HepG2 (cell line): ENCODE measurements around the gene SLC28A1. TPM values are rescaled to one million over a fixed set of nuclear protein-coding genes. Genes with fewer than 3 reads are reported as not detected.

ENCODE experiments used
- ATAC-seq: fragments of 200-7000 bp; cut with Tn5 transposase; 3 replicates; pipeline ENCODE4 v1.9.1; 2020; ENCODE audit warnings: mild to moderate bottlenecking, moderate library complexity
- BruUV-seq: library from RNA; stranded (reverse); fragments of 400-500 nt; replicated peaks from 2 replicates; lab custom pipeline; 2021; lab: Mats Ljungman, UMichigan
- CTCF ChIA-PET: fragments of 300-600 bp; formaldehyde crosslinking; extraction: SDS; loops from one replicate; lab custom pipeline; 2021; ENCODE audit warnings: low total read pairs, inconsistent platforms, low intra/inter-chr PET ratio; lab: Yijun Ruan, JAX
- POLR2A ChIA-PET: fragments of 350-600 bp; sonication (Branson Sonifier 250); formaldehyde crosslinking; loops from one replicate; lab custom pipeline; 2020; ENCODE audit warnings: antibody characterized with exemption, inconsistent platforms; lab: Yijun Ruan, JAX
- DNase-seq: peaks from one replicate; pipeline ENCODE4 v3.0.0-alpha.2; 2015; ENCODE audit warnings: low spot score
- FAIRE-seq: peaks from 3 replicates; lab custom pipeline; 2011; peaks lifted over from hg19 to GRCh38; lab: Jason Lieb, UNC
- H2AFZ ChIP-seq: one replicate; pipeline ENCODE4 v1.6.1; 2011; ENCODE audit warnings: low read length, inconsistent platforms
- H3K27ac ChIP-seq: fragments of 300-600 bp; 3 replicates; pipeline ENCODE4 v1.8.0; 2011; ENCODE audit warnings: mixed run types, mild to moderate bottlenecking, mixed read lengths, low read length, inconsistent platforms; ENCODE audit not compliant: insufficient read depth; ENCODE audit errors: extremely low read length
- H3K27me3 ChIP-seq, 2 experiments: fragments of 200-600 bp in 1 of 2; 2 replicates in 1 of 2; 3 replicates in 1 of 2; pipeline versions ENCODE4 v1.6.0 to v1.8.0; 2011; ENCODE audit warnings: low read length in 2 of 2, mild to moderate bottlenecking in 2 of 2, moderate library complexity in 2 of 2, inconsistent platforms in 1 of 2; ENCODE audit not compliant: insufficient read depth in 2 of 2, control insufficient read depth in 1 of 2
- H3K36me3 ChIP-seq, 2 experiments: fragments of 200-600 bp in 1 of 2; replicated peaks in 1 of 2; 2 replicates in 1 of 2; 3 replicates in 1 of 2; pipeline versions ENCODE4 v1.5.1 to v1.8.0; 2011; ENCODE audit warnings: low read length in 2 of 2, inconsistent platforms in 1 of 2; ENCODE audit not compliant: insufficient read depth in 2 of 2, control insufficient read depth in 1 of 2
- H3K4me1 ChIP-seq: 2 replicates; pipeline ENCODE4 v1.5.1; 2012; ENCODE audit warnings: low read length, inconsistent platforms; ENCODE audit not compliant: insufficient read depth
- H3K4me2 ChIP-seq: 2 replicates; pipeline ENCODE4 v1.6.0; 2011; ENCODE audit warnings: low read depth, low read length, inconsistent platforms
- H3K4me3 ChIP-seq, 3 experiments: fragments of 200-600 bp in 1 of 3; sonication (generic), shearing (Covaris generic) in 1 of 3; replicated peaks in 1 of 3; 2 replicates each; pipeline ENCODE4 v1.5.1; 2011 to 2016; ENCODE audit warnings: low read length in 3 of 3, inconsistent platforms in 2 of 3, low read depth in 2 of 3, mild to moderate bottlenecking in 2 of 3, control low read depth in 1 of 3, mixed read lengths in 1 of 3; ENCODE audit not compliant: insufficient read depth in 1 of 3
- H3K79me2 ChIP-seq: one replicate; pipeline ENCODE4 v1.6.1; 2011; ENCODE audit warnings: low read length, inconsistent platforms; ENCODE audit not compliant: insufficient read depth
- H3K9ac ChIP-seq: 2 replicates; pipeline ENCODE4 v1.6.0; 2011; ENCODE audit warnings: mild to moderate bottlenecking, low read depth, low read length, inconsistent platforms; ENCODE audit not compliant: insufficient read depth
- H3K9me3 ChIP-seq: 2 replicates; pipeline ENCODE4 v1.5.1; 2012; ENCODE audit warnings: mild to moderate bottlenecking, low read length
- H4K20me1 ChIP-seq: 2 replicates; pipeline ENCODE4 v1.6.0; 2011; ENCODE audit warnings: inconsistent platforms, mild to moderate bottlenecking, low read length, moderate library complexity; ENCODE audit not compliant: insufficient read depth
- CCAR2 ChIP-seq: fragments of 200-400 bp; formaldehyde crosslinking; optimal IDR thresholded peaks from 2 replicates; pipeline ENCODE3; 2018; ENCODE audit warnings: low read depth, mild to moderate bottlenecking, low read length, moderate library complexity
- CHCHD3 ChIP-seq: sonication (generic); formaldehyde crosslinking; IDR thresholded peaks from 2 replicates; pipeline ENCODE4 v1.8.0; 2022; ENCODE audit warnings: mild to moderate bottlenecking, missing genetic modification reagents, moderate library complexity
- GLI4 ChIP-seq: sonication (generic); formaldehyde crosslinking; IDR thresholded peaks from 2 replicates; pipeline ENCODE4 v1.5.1; 2020; ENCODE audit warnings: missing genetic modification reagents, mild to moderate bottlenecking, moderate library complexity, borderline replicate concordance
- GLMP ChIP-seq: sonication (generic); formaldehyde crosslinking; IDR thresholded peaks from 2 replicates; pipeline ENCODE4 v1.9.0; 2021; ENCODE audit warnings: missing genetic modification reagents, mild to moderate bottlenecking, borderline replicate concordance
- POGZ ChIP-seq: sonication (generic); formaldehyde crosslinking; IDR thresholded peaks from 2 replicates; pipeline ENCODE4 v1.4.0; 2020; ENCODE audit warnings: mild to moderate bottlenecking, missing genetic modification reagents
- SP140L ChIP-seq: sonication (generic); formaldehyde crosslinking; IDR thresholded peaks from 2 replicates; pipeline ENCODE4 v1.4.0; 2020; ENCODE audit warnings: missing genetic modification reagents, borderline replicate concordance
- SP5 ChIP-seq: IDR thresholded peaks from 2 replicates; pipeline ENCODE4 v1.6.1; 2016; ENCODE audit warnings: low read depth, borderline replicate concordance
- THYN1 ChIP-seq: sonication (generic); formaldehyde crosslinking; IDR thresholded peaks from 2 replicates; pipeline ENCODE4 v1.8.1; 2023; ENCODE audit warnings: low read depth, mild to moderate bottlenecking, moderate library complexity, missing genetic modification reagents, borderline replicate concordance
- ZNF577 ChIP-seq: sonication (generic); formaldehyde crosslinking; IDR thresholded peaks from 2 replicates; pipeline ENCODE4 v1.4.0; 2020; ENCODE audit warnings: mild to moderate bottlenecking, low read depth, missing genetic modification reagents, borderline replicate concordance
- ZNF644 ChIP-seq: IDR thresholded peaks from 2 replicates; pipeline ENCODE4 v1.6.1; 2016; ENCODE audit warnings: low read depth
- ZNF670 ChIP-seq: sonication (generic); formaldehyde crosslinking; IDR thresholded peaks from 2 replicates; pipeline ENCODE4 v1.8.0; 2022; ENCODE audit warnings: mild to moderate bottlenecking, missing genetic modification reagents, borderline replicate concordance
- ZNF781 ChIP-seq: sonication (generic); formaldehyde crosslinking; IDR thresholded peaks from 2 replicates; pipeline ENCODE4 v1.5.1; 2020; ENCODE audit warnings: borderline replicate concordance, mild to moderate bottlenecking, missing genetic modification reagents; ENCODE audit errors: not compliant biosample characterization
- WGBS: methylation state at CpG from one replicate; pipeline ENCODE4 v1.1.6; 2017; ENCODE audit warnings: low lambda C conversion rate; 5-methylcytosine and 5-hydroxymethylcytosine counted together
- in situ Hi-C: cut with HindIII; loops from 2 replicates; pipeline ENCODE4 v1.10.0; 2017; ENCODE audit warnings: low pct_unique_long_range_greater_than_20kb; ENCODE audit not compliant: extremely low pct_ligation_motif_present
- intact Hi-C: fragments of 100-400 bp; cut with micrococcal nuclease; formaldehyde crosslinking; loops from one replicate; pipeline ENCODE4 v1.10.0; 2022; ENCODE audit not compliant: unreplicated experiment
- polyA plus RNA-seq, 8 experiments: library from polyadenylated mRNA; depleted of rRNA in 3 of 8; stranded (reverse) in 7 of 8; unstranded in 1 of 8; fragments of >200 nt; fragmentation: Illumina TruSeq in 4 of 8; extraction: Trizol in 4 of 8; gene quantifications; 2 replicates each; pipeline versions ENCODE4 v1.2.1 to v1.2.3, GENCODE V29; 2011 to 2016; ENCODE audit warnings: low read depth in 4 of 8, missing spikeins in 1 of 8, mixed read lengths in 1 of 8; ENCODE audit not compliant: insufficient read depth in 1 of 8
- total RNA-seq, 5 experiments: library from RNA; depleted of rRNA; stranded (reverse); fragments of >200 nt; fragmentation: Illumina TruSeq; extraction: Trizol; gene quantifications; 2 replicates each; pipeline ENCODE4 v1.2.3, GENCODE V29; 2016; ENCODE audit warnings: low read depth in 1 of 5
- TF ChIP-seq, protein P1 (sequence below): sonication (generic); formaldehyde crosslinking; IDR thresholded peaks from 2 replicates; pipeline ENCODE4 v1.4.0; 2020; ENCODE audit warnings: missing genetic modification reagents

Gene SLC28A1
- total and polyA plus RNA-seq, 2 of the 13 experiments (the other 11 are each of a cell fraction or from before 2014, with no cell fraction given), result 0.31 to 5.8 TPM

DNA sequence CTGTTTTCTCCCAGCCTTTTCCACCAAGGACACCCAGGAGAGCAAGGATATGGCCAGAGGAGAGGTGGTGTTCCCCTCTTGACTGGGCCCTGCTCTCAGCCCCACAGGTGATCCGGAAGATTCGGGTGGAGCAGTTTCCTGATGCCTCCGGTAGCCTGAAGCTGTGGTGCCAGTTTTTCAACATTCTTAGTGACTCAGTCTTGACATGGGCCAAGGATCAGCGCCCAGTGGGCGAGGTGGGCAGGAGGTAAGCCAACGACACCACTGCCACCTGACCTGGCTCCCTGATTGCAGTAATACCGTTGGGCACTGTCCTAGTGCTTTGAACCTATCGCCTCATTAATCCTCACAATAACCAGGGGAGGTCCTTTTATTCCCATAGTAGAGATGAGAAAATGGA lies 25.3 kb upstream of the SLC28A1 start:
- Histone ChIP-seq H3K4me3 (no peak overlapping the region), H2AFZ (no peak overlapping the region), H3K4me2 (no peak overlapping the region), H3K79me2 (no peaks in the 10 kb centered on the region)
- DNase-seq (no peak), ATAC-seq (no peak)
- CTCF ChIA-PET, result no interaction called here
- POLR2A ChIA-PET, result no interaction called here
- no peak for TF ChIP-seq SP140L (CRISPR knock-in tag)
- TF ChIP-seq, protein P1, sequence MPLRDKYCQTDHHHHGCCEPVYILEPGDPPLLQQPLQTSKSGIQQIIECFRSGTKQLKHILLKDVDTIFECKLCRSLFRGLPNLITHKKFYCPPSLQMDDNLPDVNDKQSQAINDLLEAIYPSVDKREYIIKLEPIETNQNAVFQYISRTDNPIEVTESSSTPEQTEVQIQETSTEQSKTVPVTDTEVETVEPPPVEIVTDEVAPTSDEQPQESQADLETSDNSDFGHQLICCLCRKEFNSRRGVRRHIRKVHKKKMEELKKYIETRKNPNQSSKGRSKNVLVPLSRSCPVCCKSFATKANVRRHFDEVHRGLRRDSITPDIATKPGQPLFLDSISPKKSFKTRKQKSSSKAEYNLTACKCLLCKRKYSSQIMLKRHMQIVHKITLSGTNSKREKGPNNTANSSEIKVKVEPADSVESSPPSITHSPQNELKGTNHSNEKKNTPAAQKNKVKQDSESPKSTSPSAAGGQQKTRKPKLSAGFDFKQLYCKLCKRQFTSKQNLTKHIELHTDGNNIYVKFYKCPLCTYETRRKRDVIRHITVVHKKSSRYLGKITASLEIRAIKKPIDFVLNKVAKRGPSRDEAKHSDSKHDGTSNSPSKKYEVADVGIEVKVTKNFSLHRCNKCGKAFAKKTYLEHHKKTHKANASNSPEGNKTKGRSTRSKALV (CRISPR knock-in tag), result no peak
- TF ChIP-seq GLI4 (CRISPR knock-in tag), result no peak
- TF ChIP-seq ZNF644 (CRISPR knock-in tag), result no peak
- TF ChIP-seq ZNF781 (CRISPR knock-in tag), result no peak
- no peak for TF ChIP-seq POGZ (CRISPR knock-in tag)
- no peak for TF ChIP-seq SP5 (CRISPR knock-in tag)
- TF ChIP-seq CCAR2, result no peak
- no peak for TF ChIP-seq THYN1 (CRISPR knock-in tag)
- TF ChIP-seq ZNF670 (CRISPR knock-in tag), result no peak
- TF ChIP-seq ZNF577 (CRISPR knock-in tag), result no peak
- TF ChIP-seq GLMP (CRISPR knock-in tag), result no peak
- TF ChIP-seq CHCHD3 (CRISPR knock-in tag), result no peak
- TF ChIP-seq, all 625 proteins: peak for 0
- intact Hi-C loops (no loop called here), in situ Hi-C loops (no loop called here)
- Histone ChIP-seq H3K9ac (no peak overlapping the region), H3K27ac (no peak overlapping the region), H3K4me1 (peaks cover 41% of the 10 kb centered on the region), H3K36me3 (no peaks in the 10 kb centered on the region), H4K20me1 (no peaks in the 10 kb centered on the region), H3K27me3 (peaks cover 10 to 49% of the 10 kb centered on the region in 2 experiments; a peak in 4 of 5 replicates), H3K9me3 (no peaks in the 10 kb centered on the region)
- FAIRE-seq, result no peak
- 32% methylated on average over 2 of the region's 8 CpGs for WGBS
- BruUV-seq, result no TSS peak
